Gastrocnemius medialis (tissue), 4 donors: ENCODE results near the gene KLHL8. TPM values are rescaled to one million over a fixed set of nuclear protein-coding genes. Genes with fewer than 3 reads are reported as not detected.

Experiments
- ATAC-seq, 2 donors: fragments of 150-250 bp; one replicate each; pipeline ENCODE4 v1.9.1; 2016
- DNase-seq, 2 donors: peaks; one replicate each; pipeline ENCODE4 v3.0.0-alpha.2; 2019
- H3K27ac ChIP-seq, 4 donors: fragments of 200-600 bp; sonication (generic); 1 replicate in 1 of 4; 2 replicates in 3 of 4; pipeline ENCODE4 v1.5.1; 2016 to 2018; ENCODE audit warnings: mild to moderate bottlenecking in 2 of 4, moderate library complexity in 1 of 4
- H3K27me3 ChIP-seq, 3 donors: fragments of 200-600 bp; sonication (generic) in 2 of 3; 1 replicate in 1 of 3; 2 replicates in 2 of 3; pipeline versions ENCODE4 v1.5.1 to v1.6.0; 2016 to 2019; ENCODE audit warnings: mild to moderate bottlenecking in 1 of 3, moderate library complexity in 1 of 3
- H3K36me3 ChIP-seq, 2 donors: fragments of 200-600 bp; sonication (generic) in 1 of 2; one replicate each; pipeline ENCODE4 v1.5.1; 2017 to 2018
- H3K4me1 ChIP-seq, 2 donors: fragments of 200-600 bp; sonication (generic) in 1 of 2; one replicate each; pipeline ENCODE4 v1.5.1; 2016 to 2017; ENCODE audit warnings: mild to moderate bottlenecking in 2 of 2
- H3K4me3 ChIP-seq, 4 donors: fragments of 200-600 bp; sonication (generic) in 3 of 4; 1 replicate in 1 of 4; 2 replicates in 3 of 4; pipeline ENCODE4 v1.5.1; 2016 to 2019; ENCODE audit warnings: mild to moderate bottlenecking in 2 of 4
- H3K9me3 ChIP-seq, 3 donors: fragments of 200-600 bp; sonication (generic) in 2 of 3; 1 replicate in 1 of 3; 2 replicates in 2 of 3; pipeline ENCODE4 v1.5.1; 2016 to 2019
- CTCF ChIP-seq, 5 experiments: fragments of 450-650 bp in 3 of 5; fragments of 200-600 bp in 2 of 5; sonication (generic) in 2 of 5; IDR thresholded peaks in 4 of 5; conservative IDR thresholded peaks in 1 of 5; 1 replicate in 4 of 5; 2 replicates in 1 of 5; pipeline ENCODE4 v1.5.1; 2016 to 2019; ENCODE audit warnings: antibody characterized with exemption in 5 of 5, mild to moderate bottlenecking in 3 of 5, moderate library complexity in 3 of 5
- POLR2A ChIP-seq, 2 donors: fragments of 450-650 bp; IDR thresholded peaks; one replicate each; pipeline ENCODE4 v1.6.1; 2017; ENCODE audit warnings: antibody characterized with exemption in 2 of 2, mild to moderate bottlenecking in 2 of 2, moderate library complexity in 2 of 2
- in situ Hi-C, 4 donors: fragments of 200-750 bp; cut with MboI; loops; one replicate each; pipeline versions ENCODE4 v1.15.0 to v1.8.0; 2017; ENCODE audit warnings: low sequenced_read_pairs in 4 of 4
- intact Hi-C: fragments of 100-400 bp; cut with DNase I; formaldehyde crosslinking; loops from one replicate; pipeline ENCODE4 v1.15.1; 2023; ENCODE audit warnings: low total_unique reads
- total RNA-seq, 4 donors: library from RNA; depleted of rRNA; stranded (reverse); fragments of >200 nt; gene quantifications; one replicate each; pipeline versions ENCODE4 v1.1.0 to v1.2.3, GENCODE V29; 2016

The KLHL8 gene
- total RNA-seq, 4 donors from 2014 or later: 15.5 to 19.4 (median 18.6) TPM

- H3K9me3 ChIP-seq: no peaks in the 10 kb centered on the region
- ATAC-seq: peak in 1 of 2 donors; percentile 43
- in situ Hi-C loops: loop anchor here in 1 of 4 donors (25.0 kb wide), 1 partner anchor 329 kb away; no protein-coding TSS in a partner anchor
- H3K4me3 ChIP-seq: no peak overlapping the region
- H3K27me3 ChIP-seq: no peaks in the 10 kb centered on the region
- no peak for DNase-seq
- H3K4me1 ChIP-seq: peaks cover 9 to 11% of the 10 kb centered on the region in 2 donors
- peaks cover 8 to 90% of the 10 kb centered on the region in 2 donors for H3K36me3 ChIP-seq
- intact Hi-C loops: no loop called here
- H3K27ac ChIP-seq: peak overlapping the region in 2 of 4 donors; percentile 24 to 55
- TF ChIP-seq POLR2A (IDR thresholded peaks at IDR 0.05): no peak
- no peak for TF ChIP-seq CTCF (IDR thresholded peaks at IDR 0.05 in 4 of 5, conservative IDR thresholded peaks at IDR 0.05 in 1 of 5)
Observed at GRCh38 chr4:87133183-87133582, 87.2 kb downstream of the KLHL8 start.

GRCh38 chr4:87132035-87132434 lies 88.4 kb downstream of the KLHL8 start:
- intact Hi-C loops (no loop called here), in situ Hi-C loops (loop anchor here in 1 of 4 donors (25.0 kb wide), 1 partner anchor 330 kb away; no protein-coding TSS in a partner anchor)
- Histone ChIP-seq H3K9me3 (no peaks in the 10 kb centered on the region), H3K36me3 (peaks cover 8 to 91% of the 10 kb centered on the region in 2 donors), H3K4me1 (peaks cover 9 to 11% of the 10 kb centered on the region in 2 donors), H3K27ac (no peak overlapping the region), H3K4me3 (no peak overlapping the region), H3K27me3 (no peaks in the 10 kb centered on the region)
- TF ChIP-seq CTCF (IDR thresholded peaks at IDR 0.05 in 4 of 5, conservative IDR thresholded peaks at IDR 0.05 in 1 of 5): no peak
- no peak for TF ChIP-seq POLR2A (IDR thresholded peaks at IDR 0.05)
- no peak for DNase-seq
- no peak for ATAC-seq

GRCh38 chr4:87130985-87131703 lies 89.3 kb downstream of the KLHL8 start:
- Histone ChIP-seq H3K27ac (peak overlapping the region; percentile 18 to 49 (median 28)), H3K9me3 (no peaks in the 10 kb centered on the region), H3K36me3 (peaks cover 8 to 91% of the 10 kb centered on the region in 2 donors), H3K4me1 (peaks cover 9 to 11% of the 10 kb centered on the region in 2 donors), H3K4me3 (no peak overlapping the region), H3K27me3 (no peaks in the 10 kb centered on the region)
- no peak for ATAC-seq
- in situ Hi-C loops: loop anchor here in 1 of 4 donors (25.0 kb wide), 1 partner anchor 331 kb away; no protein-coding TSS in a partner anchor
- DNase-seq: no peak
- intact Hi-C loops: no loop called here
- no peak for TF ChIP-seq POLR2A (IDR thresholded peaks at IDR 0.05)
- no peak for TF ChIP-seq CTCF (IDR thresholded peaks at IDR 0.05 in 4 of 5, conservative IDR thresholded peaks at IDR 0.05 in 1 of 5)

GRCh38 chr4:87129681-87130080 lies 90.7 kb downstream of the KLHL8 start:
- Histone ChIP-seq H3K27me3 (no peaks in the 10 kb centered on the region), H3K9me3 (no peaks in the 10 kb centered on the region), H3K27ac (no peak overlapping the region), H3K36me3 (peaks cover 8 to 91% of the 10 kb centered on the region in 2 donors), H3K4me1 (peaks cover 9 to 11% of the 10 kb centered on the region in 2 donors), H3K4me3 (no peak overlapping the region)
- DNase-seq: no peak
- no peak for TF ChIP-seq POLR2A (IDR thresholded peaks at IDR 0.05)
- no peak for TF ChIP-seq CTCF (IDR thresholded peaks at IDR 0.05 in 4 of 5, conservative IDR thresholded peaks at IDR 0.05 in 1 of 5)
- intact Hi-C loops (no loop called here), in situ Hi-C loops (loop anchor here in 1 of 4 donors (25.0 kb wide), 1 partner anchor 333 kb away; no protein-coding TSS in a partner anchor)
- no peak for ATAC-seq
